Panc1 (cell line): ENCODE data around the gene EVI2B.

Experiments
- CTCF ChIP-seq: fragments of 450-650 bp; IDR thresholded peaks from 2 replicates; pipeline ENCODE4 v1.5.1; 2017; ENCODE audit warnings: mild to moderate bottlenecking
- POLR2AphosphoS5 ChIP-seq: IDR thresholded peaks from 2 replicates; pipeline ENCODE4 v1.6.1; 2012; ENCODE audit warnings: mild to moderate bottlenecking, low read depth, low read length, moderate library complexity

GRCh38 chr17:31357091-31357490 is 43.2 kb upstream of the EVI2B start:
- TF ChIP-seq CTCF (no peak), POLR2AphosphoS5 (no peak)
